Dendritic cell treated with granulocyte-macrophage colony-stimulating factor and Interleukin-4, amounts not matched to agents 40 ng/mL and 50 ng/mL, for 4 days (primary cell): ENCODE results near the gene MARF1.
"Not testable (repeated sequence)": the region's sequence is repeated elsewhere in the genome, so short reads cannot be mapped to it uniquely, and the experiment has no call there.

Experiments
- H3K27ac Mint-ChIP-seq: one replicate; pipeline ENCODE4 v1.8.0; 2022; ENCODE audit warnings: mild to moderate bottlenecking, mixed read lengths
- H3K27me3 Mint-ChIP-seq: one replicate; pipeline ENCODE4 v1.8.0; 2022; ENCODE audit warnings: mild to moderate bottlenecking, mixed read lengths
- H3K36me3 Mint-ChIP-seq: one replicate; pipeline ENCODE4 v1.8.0; 2022; ENCODE audit warnings: low read depth, mixed read lengths
- H3K4me1 Mint-ChIP-seq: one replicate; pipeline ENCODE4 v1.8.0; 2022; ENCODE audit warnings: low read depth, mixed read lengths
- H3K4me3 Mint-ChIP-seq: one replicate; pipeline ENCODE4 v1.8.0; 2022; ENCODE audit warnings: mild to moderate bottlenecking, moderate library complexity, mixed read lengths
- H3K9me3 Mint-ChIP-seq: one replicate; pipeline ENCODE4 v1.8.0; 2022; ENCODE audit warnings: mixed read lengths
- intact Hi-C: fragments of 100-400 bp; cut with micrococcal nuclease; formaldehyde crosslinking; loops from one replicate; pipeline ENCODE4 v1.15.0; 2022

Gene MARF1

GRCh38 chr16:15667091-15667742 is 24.3 kb upstream of the MARF1 start:
- intact Hi-C loops: no loop called here
- no peak overlapping the region for H3K4me3 Mint-ChIP-seq
- H3K27ac Mint-ChIP-seq: no peak overlapping the region
- H3K36me3 Mint-ChIP-seq: peaks cover 96% of the 10 kb centered on the region
- H3K27me3 Mint-ChIP-seq: no peaks in the 10 kb centered on the region
- peaks cover 22% of the 10 kb centered on the region for H3K4me1 Mint-ChIP-seq
- H3K9me3 Mint-ChIP-seq: no peaks in the 10 kb centered on the region

DNA sequence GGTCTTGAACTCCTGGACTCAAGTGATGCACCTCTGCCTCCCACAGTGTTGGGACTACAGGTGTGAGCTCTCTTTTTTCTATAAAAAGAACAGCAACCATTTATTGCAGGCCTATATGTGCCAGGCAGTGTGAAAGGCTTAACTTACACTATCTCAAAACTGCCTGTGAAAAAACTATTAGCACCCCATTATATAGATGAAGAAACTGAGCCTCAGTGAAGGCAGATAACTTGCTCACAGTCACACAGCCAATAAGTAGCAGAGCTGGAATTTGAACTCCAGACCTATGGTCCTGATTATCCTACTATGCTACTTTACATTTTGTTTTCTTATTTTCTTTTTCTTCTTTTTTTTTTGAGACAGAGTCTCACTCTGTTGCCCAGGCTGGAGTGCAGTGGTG is 22.2 kb upstream of the MARF1 start:
- no peaks in the 10 kb centered on the region for H3K27me3 Mint-ChIP-seq
- peaks cover 98% of the 10 kb centered on the region for H3K36me3 Mint-ChIP-seq
- intact Hi-C loops: no loop called here
- no peak overlapping the region for H3K27ac Mint-ChIP-seq
- peaks cover 13% of the 10 kb centered on the region for H3K4me1 Mint-ChIP-seq
- no peaks in the 10 kb centered on the region for H3K9me3 Mint-ChIP-seq
- no peak overlapping the region for H3K4me3 Mint-ChIP-seq

DNA sequence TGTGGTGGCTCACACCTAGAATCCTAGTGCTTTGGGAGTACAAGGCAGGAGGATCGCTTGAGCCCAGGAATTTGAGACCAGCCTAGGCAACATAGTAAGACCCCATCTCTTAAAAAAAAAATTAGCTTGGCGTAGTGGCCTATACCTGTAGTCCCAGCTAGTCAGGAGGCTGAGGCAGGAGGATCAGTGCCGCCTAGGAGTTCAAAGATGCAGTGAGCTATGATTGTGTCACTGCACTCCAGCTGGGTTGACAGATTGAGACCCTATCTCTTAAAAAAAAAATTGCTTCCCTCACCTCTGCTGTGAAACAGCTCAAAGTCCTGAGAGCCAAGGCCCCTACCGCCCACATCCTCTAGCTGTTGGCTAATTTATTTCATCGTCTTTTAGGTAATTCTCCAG is 17.2 kb upstream of the MARF1 start:
- Mint-ChIP-seq H3K9me3 (no peaks in the 10 kb centered on the region), H3K27me3 (no peaks in the 10 kb centered on the region), H3K36me3 (peaks cover 64% of the 10 kb centered on the region), H3K4me3 (no peak overlapping the region), H3K4me1 (peaks cover 28% of the 10 kb centered on the region), H3K27ac (no peak overlapping the region)
- intact Hi-C loops: no loop called here

GRCh38 chr16:15658556-15658955 is 15.6 kb upstream of the MARF1 start:
- no peaks in the 10 kb centered on the region for H3K9me3 Mint-ChIP-seq
- H3K27ac Mint-ChIP-seq: no peak overlapping the region
- peaks cover 28% of the 10 kb centered on the region for H3K4me1 Mint-ChIP-seq
- peaks cover 57% of the 10 kb centered on the region for H3K36me3 Mint-ChIP-seq
- intact Hi-C loops: no loop called here
- no peaks in the 10 kb centered on the region for H3K27me3 Mint-ChIP-seq
- no peak overlapping the region for H3K4me3 Mint-ChIP-seq

- Mint-ChIP-seq H3K27me3 (no peaks in the 10 kb centered on the region), H3K4me3 (no peak overlapping the region), H3K4me1 (peaks cover 30% of the 10 kb centered on the region), H3K36me3 (peaks cover 57% of the 10 kb centered on the region), H3K9me3 (no peaks in the 10 kb centered on the region), H3K27ac (no peak overlapping the region)
- intact Hi-C loops: no loop called here
Observed at GRCh38 chr16:15658149-15658548, 15.2 kb upstream of the MARF1 start.

GRCh38 chr16:15655561-15655960 is 12.6 kb upstream of the MARF1 start:
- H3K4me3 Mint-ChIP-seq, H3K9me3 Mint-ChIP-seq, H3K27ac Mint-ChIP-seq, H3K27me3 Mint-ChIP-seq, intact Hi-C loops: not testable (repeated sequence)
- peaks cover 46% of the 10 kb centered on the region for H3K4me1 Mint-ChIP-seq
- H3K36me3 Mint-ChIP-seq: peaks cover 42% of the 10 kb centered on the region

DNA sequence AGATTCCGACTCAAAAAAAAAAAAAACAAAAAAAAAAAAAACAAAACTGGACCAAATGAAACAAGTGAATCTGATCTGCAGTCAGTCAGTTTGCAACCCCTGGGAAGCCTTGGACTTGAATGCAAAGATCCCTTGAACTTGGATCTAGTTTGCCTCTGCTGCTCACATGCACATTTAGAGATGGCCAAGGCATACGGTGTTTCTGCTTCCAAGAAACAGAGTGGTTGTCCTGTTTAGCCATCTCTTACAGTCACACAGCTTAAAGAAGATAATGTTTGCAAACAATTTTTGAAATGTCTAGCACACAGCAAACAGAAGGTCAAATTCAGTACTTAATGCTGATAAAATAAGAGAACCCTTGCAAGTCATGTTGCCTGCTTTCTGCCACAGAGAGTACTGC is 11.6 kb upstream of the MARF1 start:
- no peak overlapping the region for H3K27ac Mint-ChIP-seq
- H3K27me3 Mint-ChIP-seq: no peaks in the 10 kb centered on the region
- no peak overlapping the region for H3K4me3 Mint-ChIP-seq
- H3K4me1 Mint-ChIP-seq: peaks cover 45% of the 10 kb centered on the region
- intact Hi-C loops: no loop called here
- H3K9me3 Mint-ChIP-seq: no peaks in the 10 kb centered on the region
- H3K36me3 Mint-ChIP-seq: peaks cover 44% of the 10 kb centered on the region

GRCh38 chr16:15653227-15653626 is 10.3 kb upstream of the MARF1 start:
- Mint-ChIP-seq H3K4me1 (peaks cover 38% of the 10 kb centered on the region), H3K9me3 (no peaks in the 10 kb centered on the region)

DNA sequence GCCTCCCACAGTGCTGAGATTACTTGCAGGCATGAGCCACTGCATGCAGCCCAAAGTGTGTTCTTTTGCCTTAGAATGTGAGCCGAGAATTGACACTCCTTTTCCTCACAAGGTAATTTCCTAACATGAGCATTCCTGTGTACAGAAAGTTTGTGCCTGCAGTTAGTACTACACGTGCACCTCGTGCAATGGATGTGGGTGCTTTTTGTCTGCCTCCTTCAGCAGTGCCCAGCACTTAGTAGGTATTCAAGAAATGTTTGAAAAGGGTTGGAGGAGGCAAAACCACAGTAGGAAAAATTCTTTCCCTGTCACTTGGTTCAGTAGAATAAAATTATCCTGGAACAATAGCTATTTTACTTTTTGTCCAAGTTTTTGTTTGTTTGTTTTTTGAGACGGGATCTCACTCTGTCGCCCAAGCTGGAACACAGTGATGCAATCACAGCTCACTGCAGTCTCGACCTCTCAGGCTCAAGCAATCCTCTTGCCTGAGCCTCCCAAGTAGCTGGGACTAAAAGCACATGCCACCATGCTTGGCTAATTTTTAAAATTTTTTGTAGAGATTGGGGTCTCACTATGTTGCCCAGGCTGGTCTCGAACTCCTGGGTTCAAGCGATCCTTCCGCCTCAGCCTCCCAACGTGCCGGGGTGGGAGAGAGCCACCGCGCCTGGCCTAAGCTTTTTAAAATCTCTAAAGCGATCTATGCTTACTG is 9.5 kb upstream of the MARF1 start:
- no peaks in the 10 kb centered on the region for H3K9me3 Mint-ChIP-seq
- no peaks in the 10 kb centered on the region for H3K27me3 Mint-ChIP-seq
- peaks cover 39% of the 10 kb centered on the region for H3K36me3 Mint-ChIP-seq
- intact Hi-C loops: no loop called here
- peaks cover 35% of the 10 kb centered on the region for H3K4me1 Mint-ChIP-seq
- H3K4me3 Mint-ChIP-seq: no peak overlapping the region
- peak overlapping the region; percentile 3 for H3K27ac Mint-ChIP-seq

More at GRCh38 chr16:15653227-15653626, 10.3 kb upstream of the MARF1 start:
- peaks cover 44% of the 10 kb centered on the region for H3K36me3 Mint-ChIP-seq
- H3K27ac Mint-ChIP-seq: no peak overlapping the region
- no peaks in the 10 kb centered on the region for H3K27me3 Mint-ChIP-seq
- intact Hi-C loops: no loop called here
- H3K4me3 Mint-ChIP-seq: no peak overlapping the region

- no peaks in the 10 kb centered on the region for H3K9me3 Mint-ChIP-seq
- peaks cover 27% of the 10 kb centered on the region for H3K4me1 Mint-ChIP-seq
- H3K4me3 Mint-ChIP-seq: peak overlapping the region; percentile 99
- intact Hi-C loops: no loop called here
- H3K27me3 Mint-ChIP-seq: no peaks in the 10 kb centered on the region
- peak overlapping the region; percentile 94 for H3K27ac Mint-ChIP-seq
- H3K36me3 Mint-ChIP-seq: peaks cover 29% of the 10 kb centered on the region
Observed at GRCh38 chr16:15650698-15651171, 7.8 kb upstream of the MARF1 start.

DNA sequence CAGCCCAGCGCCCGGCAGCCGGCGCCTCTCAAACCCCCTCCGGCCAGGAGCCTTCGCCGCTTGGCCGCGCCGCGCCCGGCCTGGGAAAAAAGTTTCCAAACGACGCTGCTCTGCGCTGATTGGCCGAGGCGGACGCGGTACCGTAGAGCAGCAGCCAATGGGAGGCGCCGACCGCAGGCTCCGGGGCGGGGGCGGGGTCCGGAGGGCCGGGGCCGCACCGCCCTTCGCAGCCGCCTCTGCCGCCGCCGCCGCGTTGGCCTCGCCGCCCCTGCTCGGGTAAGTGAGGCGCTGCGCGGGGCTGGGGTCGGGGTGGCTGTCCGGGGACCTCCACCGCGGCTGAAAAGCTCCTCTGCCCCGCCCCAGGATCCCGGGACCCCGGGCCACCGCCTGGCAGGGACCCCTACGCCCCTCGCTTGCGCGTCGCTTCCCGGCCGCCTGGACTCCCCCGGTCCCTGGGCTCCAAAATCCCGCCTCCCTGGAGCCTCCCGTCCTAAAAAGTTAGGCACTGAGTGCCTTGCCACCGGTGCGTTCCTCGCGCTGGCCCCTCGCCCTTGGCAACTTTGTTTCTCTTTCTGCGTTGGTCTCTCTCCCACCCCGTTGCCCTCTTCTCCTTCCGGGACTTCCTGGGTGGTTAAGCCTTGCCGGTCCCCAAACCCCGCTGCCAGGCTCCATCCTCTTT is 7.2 kb upstream of the MARF1 start, which contains the start of gene NDE1:
TSS of gene NDE1 (plus strand) at position 227 of the 679 bp plus-strand sequence. CDS start 14,534 bp downstream, outside the sequence.
- Mint-ChIP-seq H3K27ac (peak within 1 kb of the TSS; percentile 94), H3K4me3 (peak within 1 kb of the TSS; percentile 99), H3K36me3 (peaks cover 29% of the 10 kb centered on the region), H3K9me3 (no peaks in the 10 kb centered on the region), H3K27me3 (no peaks in the 10 kb centered on the region), H3K4me1 (peaks cover 27% of the 10 kb centered on the region)
- intact Hi-C loops: no loop called here

DNA sequence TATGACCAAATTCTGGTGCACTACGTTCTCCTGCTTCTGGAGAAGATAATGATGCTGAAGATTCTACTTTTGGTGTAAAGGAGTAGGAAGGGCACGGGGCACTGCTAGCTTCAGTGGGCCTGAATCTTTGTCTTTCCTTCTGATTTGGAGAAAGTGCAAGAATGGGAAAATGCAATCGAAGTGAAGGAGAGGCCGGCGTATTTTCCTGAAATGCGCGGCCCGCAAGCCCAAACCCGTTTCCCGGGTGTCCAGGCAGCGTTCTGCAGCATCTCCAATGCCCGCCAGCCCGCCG is 6.7 kb upstream of the MARF1 start:
- peaks cover 27% of the 10 kb centered on the region for H3K4me1 Mint-ChIP-seq
- intact Hi-C loops: no loop called here
- no peaks in the 10 kb centered on the region for H3K27me3 Mint-ChIP-seq
- H3K36me3 Mint-ChIP-seq: peaks cover 29% of the 10 kb centered on the region
- peak overlapping the region; percentile 94 for H3K27ac Mint-ChIP-seq
- peak overlapping the region; percentile 71 for H3K4me3 Mint-ChIP-seq
- no peaks in the 10 kb centered on the region for H3K9me3 Mint-ChIP-seq

- Mint-ChIP-seq H3K27ac (peak overlapping the region; percentile 94), H3K4me3 (peak overlapping the region; percentile 71), H3K36me3 (peaks cover 27% of the 10 kb centered on the region), H3K4me1 (peaks cover 27% of the 10 kb centered on the region)
- H3K27me3 Mint-ChIP-seq, H3K9me3 Mint-ChIP-seq, intact Hi-C loops: not testable (repeated sequence)
Observed at GRCh38 chr16:15649311-15649710, 6.4 kb upstream of the MARF1 start.

GRCh38 chr16:15648135-15648730 is 5.3 kb upstream of the MARF1 start:
- intact Hi-C loops: no loop called here
- Mint-ChIP-seq H3K27me3 (no peaks in the 10 kb centered on the region), H3K4me1 (peaks cover 26% of the 10 kb centered on the region), H3K9me3 (no peaks in the 10 kb centered on the region), H3K4me3 (no peak overlapping the region), H3K27ac (no peak overlapping the region), H3K36me3 (peaks cover 19% of the 10 kb centered on the region)
